Upper lobe of left lung (tissue), 4 donors: ENCODE measurements around the gene LSP1.

Source experiments
- CTCF ChIP-seq, 6 experiments: fragments of 450-650 bp in 4 of 6; fragments of 200-600 bp in 2 of 6; sonication (generic) in 2 of 6; IDR thresholded peaks; one replicate each; pipeline ENCODE4 v1.5.1; 2016 to 2019; ENCODE audit warnings: antibody characterized with exemption in 6 of 6
- POLR2A ChIP-seq, 4 donors: fragments of 450-650 bp; IDR thresholded peaks; one replicate each; pipeline ENCODE4 v1.5.1; 2016 to 2017; ENCODE audit warnings: antibody characterized with exemption in 4 of 4, mild to moderate bottlenecking in 2 of 4

- no peak for TF ChIP-seq CTCF (IDR thresholded peaks at IDR 0.05)
- TF ChIP-seq POLR2A (IDR thresholded peaks at IDR 0.05) = no peak
These were observed 13.9 kb downstream of the LSP1 start for GRCh38 chr11:1866776-1867175.
